Fibroblast of lung (primary cell): ENCODE measurements around the gene FLNB. TPM values are rescaled to one million over a fixed set of nuclear protein-coding genes. Genes with fewer than 3 reads are reported as not detected.
A peak's percentile ranks its signal among the peaks of the same experiment; 100 is the strongest.

ENCODE experiments used
- DNase-seq, 2 donors: peaks; one replicate each; pipeline versions ENCODE4 v3.0.0 to v3.0.0-alpha.2; 2010; ENCODE audit warnings: low read depth in 2 of 2
- H2AFZ ChIP-seq: 2 replicates; pipeline ENCODE4 v1.5.1; 2012; ENCODE audit warnings: low read length, control low read depth, inconsistent platforms
- H3K27ac ChIP-seq: 2 replicates; pipeline ENCODE4 v1.5.1; 2011; ENCODE audit warnings: low read length, control low read depth; ENCODE audit not compliant: insufficient read depth
- H3K27me3 ChIP-seq: 2 replicates; pipeline ENCODE4 v1.5.1; 2011; ENCODE audit warnings: mild to moderate bottlenecking, low read length; ENCODE audit not compliant: control insufficient read depth, insufficient read depth
- H3K36me3 ChIP-seq: 2 replicates; pipeline ENCODE4 v1.5.1; 2011; ENCODE audit warnings: low read length; ENCODE audit not compliant: control insufficient read depth, insufficient read depth
- H3K4me1 ChIP-seq: 2 replicates; pipeline ENCODE4 v1.5.1; 2011; ENCODE audit warnings: low read length; ENCODE audit not compliant: control insufficient read depth, insufficient read depth; ENCODE audit errors: extremely low read depth
- H3K4me2 ChIP-seq: 2 replicates; pipeline ENCODE4 v1.5.1; 2011; ENCODE audit warnings: low read length, control low read depth; ENCODE audit not compliant: insufficient read depth; ENCODE audit errors: extremely low read depth
- H3K4me3 ChIP-seq, 4 experiments: fragments of 200-600 bp in 1 of 4; sonication (generic) in 1 of 4; replicated peaks in 1 of 4; 2 replicates each; pipeline ENCODE4 v1.5.1; 2011 to 2016; ENCODE audit warnings: low read length in 4 of 4, low read depth in 3 of 4, mild to moderate bottlenecking in 3 of 4, control low read depth in 2 of 4, inconsistent platforms in 1 of 4, mixed read lengths in 1 of 4; ENCODE audit not compliant: insufficient read depth in 1 of 4; ENCODE audit errors: control extremely low read depth in 1 of 4
- H3K79me2 ChIP-seq: 2 replicates; pipeline ENCODE4 v1.5.1; 2012; ENCODE audit warnings: mild to moderate bottlenecking, low read length, inconsistent platforms; ENCODE audit not compliant: control insufficient read depth, insufficient read depth
- H3K9ac ChIP-seq: 2 replicates; pipeline ENCODE4 v1.5.1; 2011; ENCODE audit warnings: mild to moderate bottlenecking, low read length, control low read depth; ENCODE audit not compliant: insufficient read depth
- H3K9me3 ChIP-seq: 2 replicates; pipeline ENCODE4 v1.5.1; 2012; ENCODE audit warnings: low read depth, low read length; ENCODE audit not compliant: control insufficient read depth, insufficient read depth
- H4K20me1 ChIP-seq: 2 replicates; pipeline ENCODE4 v1.5.1; 2011; ENCODE audit warnings: low read length; ENCODE audit not compliant: control insufficient read depth, insufficient read depth; ENCODE audit errors: extremely low read depth
- CTCF ChIP-seq, 2 donors: IDR thresholded peaks in 1 of 2; conservative IDR thresholded peaks in 1 of 2; 1 replicate in 1 of 2; 2 replicates in 1 of 2; pipeline ENCODE4 v1.5.1; 2011 to 2012; ENCODE audit warnings: low read length in 2 of 2, control low read depth in 1 of 2, inconsistent platforms in 1 of 2, low read depth in 1 of 2, mild to moderate bottlenecking in 1 of 2
- EZH2 ChIP-seq: IDR thresholded peaks from 2 replicates; pipeline ENCODE4 v1.5.1; 2012; ENCODE audit warnings: low read length, control low read depth, mild to moderate bottlenecking; ENCODE audit errors: missing control alignments
- polyA plus RNA-seq, 2 donors: library from polyadenylated mRNA; depleted of rRNA in 1 of 2; stranded (reverse) in 1 of 2; unstranded in 1 of 2; fragments of >200 nt; gene quantifications; 2 replicates each; pipeline ENCODE4 v1.2.1, GENCODE V29; 2011 to 2012; ENCODE audit warnings: missing spikeins in 1 of 2
- total RNA-seq: library from RNA; depleted of rRNA; stranded (reverse); fragments of >200 nt; gene quantifications from 2 replicates; pipeline ENCODE4 v1.2.1, GENCODE V29; 2014

Gene FLNB
- total and polyA plus RNA-seq, 2 donors (not counting 1 experiment from before 2014, with no cell fraction given): 81.7 to 105 TPM

- no peak for TF ChIP-seq CTCF (conservative IDR thresholded peaks at IDR 0.05 in 1 of 2, IDR thresholded peaks at IDR 0.05 in 1 of 2; ENCODE audit: low read depth in 1 of 2, low read length in 2 of 2)
- TF ChIP-seq EZH2: no peak
- DNase-seq: peak in 1 of 2 donors; percentile 51
- H3K36me3 ChIP-seq: peaks cover 2% of the 10 kb centered on the region
- no peaks in the 10 kb centered on the region for H4K20me1 ChIP-seq
- no peak overlapping the region for H3K27ac ChIP-seq
- H3K4me3 ChIP-seq: no peak overlapping the region
- no peaks in the 10 kb centered on the region for H3K4me1 ChIP-seq
- H2AFZ ChIP-seq: no peak overlapping the region
- no peak overlapping the region for H3K4me2 ChIP-seq
- no peaks in the 10 kb centered on the region for H3K9me3 ChIP-seq
- H3K79me2 ChIP-seq: peaks cover 6% of the 10 kb centered on the region
- no peaks in the 10 kb centered on the region for H3K27me3 ChIP-seq
- no peak overlapping the region for H3K9ac ChIP-seq
Observed at GRCh38 chr3:58084166-58084565, 75.9 kb downstream of the FLNB start.

GRCh38 chr3:58084788-58085543, 76.7 kb downstream of the FLNB start:
- no peaks in the 10 kb centered on the region for H3K4me1 ChIP-seq
- no peaks in the 10 kb centered on the region for H3K9me3 ChIP-seq
- no peaks in the 10 kb centered on the region for H3K27me3 ChIP-seq
- peaks cover 2% of the 10 kb centered on the region for H3K36me3 ChIP-seq
- no peak for DNase-seq
- H3K79me2 ChIP-seq: peaks cover 6% of the 10 kb centered on the region
- TF ChIP-seq CTCF (conservative IDR thresholded peaks at IDR 0.05 in 1 of 2, IDR thresholded peaks at IDR 0.05 in 1 of 2; ENCODE audit: low read depth in 1 of 2, low read length in 2 of 2): no peak
- no peak for TF ChIP-seq EZH2
- H3K4me3 ChIP-seq: no peak overlapping the region
- H2AFZ ChIP-seq: no peak overlapping the region
- H3K9ac ChIP-seq: no peak overlapping the region
- no peak overlapping the region for H3K4me2 ChIP-seq
- H4K20me1 ChIP-seq: no peaks in the 10 kb centered on the region
- no peak overlapping the region for H3K27ac ChIP-seq

- TF ChIP-seq EZH2: no peak
- TF ChIP-seq CTCF (conservative IDR thresholded peaks at IDR 0.05 in 1 of 2, IDR thresholded peaks at IDR 0.05 in 1 of 2; ENCODE audit: low read depth in 1 of 2, low read length in 2 of 2): no peak
- Histone ChIP-seq H3K36me3 (peaks cover 2% of the 10 kb centered on the region), H3K4me2 (no peak overlapping the region), H3K9me3 (no peaks in the 10 kb centered on the region), H3K27ac (no peak overlapping the region), H3K4me3 (no peak overlapping the region), H3K79me2 (peaks cover 6% of the 10 kb centered on the region), H3K27me3 (no peaks in the 10 kb centered on the region), H3K9ac (no peak overlapping the region), H3K4me1 (no peaks in the 10 kb centered on the region), H2AFZ (no peak overlapping the region), H4K20me1 (no peaks in the 10 kb centered on the region)
- DNase-seq: no peak
Observed at GRCh38 chr3:58085616-58086015, 77.4 kb downstream of the FLNB start.
